DMS53 (cell line): ENCODE results near the gene KRTAP1-3.
"Not testable (repeated sequence)": the region's sequence is repeated elsewhere in the genome, so short reads cannot be mapped to it uniquely, and the experiment has no call there.

ENCODE experiments used
- DNase-seq: peaks from one replicate; lab custom pipeline; 2025; lab: John Stamatoyannopoulos, UW

KRTAP1-3 gene, protein sequence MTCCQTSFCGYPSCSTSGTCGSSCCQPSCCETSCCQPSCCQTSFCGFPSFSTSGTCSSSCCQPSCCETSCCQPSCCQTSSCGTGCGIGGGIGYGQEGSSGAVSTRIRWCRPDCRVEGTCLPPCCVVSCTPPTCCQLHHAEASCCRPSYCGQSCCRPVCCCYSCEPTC

DNA sequence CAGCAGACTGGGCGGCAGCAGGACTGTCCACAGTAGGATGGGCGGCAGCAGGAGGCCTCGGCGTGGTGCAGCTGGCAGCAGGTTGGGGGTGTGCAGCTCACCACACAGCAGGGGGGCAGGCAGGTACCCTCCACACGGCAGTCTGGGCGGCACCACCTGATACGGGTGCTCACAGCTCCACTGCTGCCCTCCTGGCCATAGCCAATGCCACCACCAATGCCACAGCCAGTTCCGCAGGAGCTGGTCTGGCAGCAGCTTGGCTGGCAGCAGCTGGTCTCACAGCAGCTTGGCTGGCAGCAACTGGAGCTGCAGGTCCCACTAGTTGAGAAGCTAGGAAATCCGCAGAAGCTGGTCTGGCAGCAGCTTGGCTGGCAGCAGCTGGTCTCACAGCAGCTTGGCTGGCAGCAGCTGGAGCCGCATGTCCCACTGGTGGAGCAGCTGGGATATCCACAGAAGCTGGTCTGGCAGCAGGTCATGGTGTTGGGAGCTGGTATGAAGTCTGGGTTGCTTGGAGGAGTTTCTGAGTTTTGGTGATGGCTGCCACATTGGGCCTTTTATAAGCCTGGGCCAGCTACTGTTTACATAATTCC, at the start of gene KRTAP1-3:
TSS of gene KRTAP1-3 (minus strand) at position 529 of the 590 bp plus-strand sequence. CDS start at position 476, 53 bp downstream.
- DNase-seq = peak; percentile 28

DNA sequence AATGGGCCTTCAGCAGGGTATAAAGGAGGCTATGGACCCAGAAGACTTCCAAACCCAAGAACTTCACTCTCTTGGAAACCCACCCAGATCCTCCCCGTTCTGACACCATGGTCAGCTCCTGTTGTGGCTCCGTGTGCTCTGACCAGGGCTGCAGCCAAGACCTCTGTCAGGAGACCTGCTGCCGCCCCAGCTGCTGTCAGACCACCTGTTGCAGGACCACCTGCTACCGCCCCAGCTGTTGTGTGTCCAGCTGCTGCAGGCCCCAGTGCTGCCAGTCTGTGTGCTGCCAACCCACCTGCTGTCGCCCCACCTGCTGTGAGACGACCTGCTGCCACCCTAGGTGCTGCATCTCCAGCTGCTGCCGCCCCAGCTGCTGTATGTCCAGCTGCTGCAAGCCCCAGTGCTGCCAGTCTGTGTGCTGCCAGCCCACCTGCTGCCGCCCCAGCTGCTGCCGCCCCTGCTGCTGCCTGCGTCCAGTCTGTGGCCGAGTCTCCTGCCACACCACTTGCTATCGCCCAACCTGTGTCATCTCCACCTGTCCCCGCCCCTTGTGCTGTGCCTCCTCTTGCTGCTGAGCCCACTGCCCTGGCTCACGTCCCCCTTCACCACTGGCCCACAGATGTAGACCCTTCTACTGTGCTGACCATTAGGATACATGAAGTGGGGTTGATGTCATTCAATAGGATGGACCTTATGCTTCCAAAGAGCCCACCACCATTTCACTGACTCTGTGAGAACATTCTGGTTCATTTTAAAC, 49.6 kb upstream of the KRTAP1-3 start, which contains the start of gene KRTAP4-7:
TSS of gene KRTAP4-7 (plus strand) at position 51 of the 757 bp plus-strand sequence. CDS start at position 108, 57 bp downstream.
- not testable (repeated sequence) for DNase-seq

DNA sequence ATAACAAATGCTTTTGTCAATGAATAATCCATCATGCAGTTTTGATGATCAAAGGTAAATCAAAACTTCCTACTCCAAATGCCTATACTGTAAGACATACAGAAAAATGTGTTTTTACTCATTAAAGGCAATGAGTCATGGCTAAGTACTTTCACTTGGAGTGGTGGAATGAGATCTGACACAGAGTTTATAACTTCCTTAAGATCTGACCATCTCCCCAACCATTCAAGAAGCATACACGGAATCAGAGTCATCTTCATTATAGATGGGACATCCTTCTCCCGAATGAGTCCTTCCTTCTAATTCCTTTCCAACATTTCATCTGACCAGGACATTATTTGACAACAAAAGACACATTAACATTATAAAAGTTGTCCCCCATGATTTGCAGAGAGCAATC, 48.8 kb upstream of the KRTAP1-3 start:
- DNase-seq = not testable (repeated sequence)

DNA sequence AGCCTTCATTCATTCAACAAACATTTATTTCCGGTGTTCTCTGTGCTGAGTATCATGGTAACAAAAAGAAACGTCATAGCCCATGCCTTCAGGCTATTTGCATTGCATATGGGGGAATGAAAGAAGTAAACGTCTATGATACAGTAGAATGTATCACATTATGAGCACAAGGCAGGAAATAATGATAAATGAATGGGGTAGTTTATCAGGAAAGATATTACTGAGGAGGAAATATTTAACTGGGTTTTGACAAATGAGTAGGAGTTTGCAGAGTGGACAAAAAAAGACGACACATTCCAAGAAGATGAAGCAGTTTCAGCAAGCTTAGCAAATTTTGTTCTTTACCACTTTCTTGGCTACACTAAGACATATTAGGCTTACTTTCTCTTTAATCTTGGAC, 48.0 kb upstream of the KRTAP1-3 start:
- no peak for DNase-seq

DNA sequence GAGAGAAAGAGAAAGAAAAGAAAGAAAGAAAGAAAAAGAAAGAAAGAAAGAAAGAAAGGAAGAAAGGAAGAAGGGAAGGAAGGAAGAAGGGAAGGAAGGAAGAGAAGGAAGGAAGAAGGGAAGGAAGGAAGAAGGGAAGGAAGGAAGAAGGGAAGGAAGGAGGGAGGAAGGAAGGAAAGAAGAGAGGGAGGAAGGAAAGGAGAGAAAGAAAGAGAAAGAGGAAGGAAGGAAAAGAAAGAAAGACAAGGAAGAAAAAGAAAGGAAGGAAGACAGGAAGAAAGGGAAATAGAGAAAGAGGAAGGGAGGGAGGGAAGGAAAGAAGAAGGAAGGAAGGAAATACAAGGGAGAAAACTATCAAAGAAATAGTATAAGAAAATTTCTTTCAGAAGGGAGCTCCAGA, 42.1 kb upstream of the KRTAP1-3 start:
- no peak for DNase-seq

DNA sequence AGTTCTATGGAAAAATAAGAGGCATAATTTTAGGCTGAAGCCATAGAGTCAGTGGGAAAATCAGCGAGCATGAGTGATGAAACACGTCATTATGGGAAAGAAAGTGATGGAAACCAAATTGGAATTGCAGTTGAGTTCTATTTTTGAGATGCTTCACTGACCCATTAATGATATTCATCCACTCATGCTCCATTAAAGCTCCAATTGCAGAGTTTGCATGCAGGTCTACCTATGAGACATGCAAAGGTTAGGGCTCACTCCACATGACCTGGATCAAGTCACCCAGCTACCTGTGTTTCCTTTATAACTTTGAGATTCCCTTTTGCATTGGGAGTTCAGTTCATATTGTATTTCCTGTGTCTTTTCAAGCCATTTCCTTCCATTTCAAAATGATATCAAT, 39.0 kb upstream of the KRTAP1-3 start:
- DNase-seq = no peak

DNA sequence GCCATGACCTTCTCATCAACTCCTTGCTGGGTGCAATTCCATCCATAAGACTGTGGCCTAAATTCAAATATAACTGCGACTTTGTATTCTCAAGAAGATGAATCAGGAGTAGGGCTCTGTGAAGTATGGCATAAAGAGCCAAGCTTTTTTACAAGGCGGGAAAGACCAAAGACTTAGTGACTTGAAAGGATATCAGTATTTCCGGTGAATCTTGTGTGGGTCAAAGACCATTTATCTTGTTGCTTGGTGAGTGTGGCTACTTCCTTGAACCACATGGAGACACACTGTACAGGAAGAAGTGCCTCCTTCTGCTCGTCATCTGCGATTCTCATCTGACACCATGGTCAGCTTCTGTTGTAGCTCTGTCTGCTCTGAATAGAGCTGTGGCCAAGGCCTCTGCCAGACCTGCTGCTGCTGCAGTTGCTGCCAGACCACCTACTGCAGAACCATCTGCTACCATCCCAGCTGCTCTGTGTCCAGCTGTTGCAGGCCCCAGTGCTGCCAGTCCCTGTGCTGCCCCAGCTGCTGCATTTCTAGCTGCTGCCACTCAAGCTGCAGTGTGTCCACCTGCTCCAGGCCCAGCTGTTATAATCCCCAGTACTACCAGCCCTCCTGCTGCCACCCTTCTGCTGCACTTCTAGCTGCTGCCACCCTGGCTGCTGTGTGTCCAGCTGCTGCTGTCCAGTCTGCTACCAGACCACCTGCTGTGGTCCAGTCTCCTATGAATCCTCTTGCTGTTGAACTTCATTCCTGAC, 37.1 kb upstream of the KRTAP1-3 start:
- DNase-seq = peak; percentile 66

DNA sequence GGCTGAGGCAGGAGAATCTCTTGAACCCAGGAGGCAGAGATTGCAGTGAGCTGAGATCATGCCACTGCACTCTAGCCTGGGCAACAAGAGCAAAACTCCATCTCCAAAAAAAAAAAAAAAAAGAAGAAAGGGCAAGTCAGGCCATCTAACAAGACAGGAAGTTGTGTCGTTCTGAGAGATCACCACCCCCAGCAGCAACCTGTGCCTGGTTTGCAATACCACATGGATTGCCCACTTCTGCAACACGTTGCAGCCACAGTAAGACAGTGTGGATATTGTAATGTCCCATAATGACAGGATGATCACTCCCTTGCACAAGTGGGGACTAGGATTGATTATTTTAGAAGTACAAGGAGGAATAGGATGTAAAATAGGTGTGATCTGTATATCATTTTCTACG, 34.4 kb upstream of the KRTAP1-3 start:
- no peak for DNase-seq

DNA sequence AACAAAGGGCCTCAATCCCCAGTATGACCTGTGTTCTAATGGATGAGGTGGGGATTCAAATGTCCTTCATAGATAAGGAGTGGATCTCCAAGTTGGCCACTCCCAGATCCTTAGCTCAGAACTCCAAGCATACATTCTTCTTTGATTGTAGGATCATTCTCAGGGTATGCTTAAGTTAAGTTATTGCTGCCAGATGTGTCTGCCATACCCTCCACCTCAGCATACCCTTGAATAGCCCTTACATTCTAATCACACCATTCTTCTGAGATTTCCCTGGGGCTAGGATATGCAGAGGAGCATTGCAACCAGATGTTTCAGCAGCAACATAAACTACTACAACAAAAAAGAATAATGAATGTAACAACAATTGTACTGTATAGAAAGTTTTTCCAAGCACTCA, 32.6 kb upstream of the KRTAP1-3 start:
- no peak for DNase-seq

DNA sequence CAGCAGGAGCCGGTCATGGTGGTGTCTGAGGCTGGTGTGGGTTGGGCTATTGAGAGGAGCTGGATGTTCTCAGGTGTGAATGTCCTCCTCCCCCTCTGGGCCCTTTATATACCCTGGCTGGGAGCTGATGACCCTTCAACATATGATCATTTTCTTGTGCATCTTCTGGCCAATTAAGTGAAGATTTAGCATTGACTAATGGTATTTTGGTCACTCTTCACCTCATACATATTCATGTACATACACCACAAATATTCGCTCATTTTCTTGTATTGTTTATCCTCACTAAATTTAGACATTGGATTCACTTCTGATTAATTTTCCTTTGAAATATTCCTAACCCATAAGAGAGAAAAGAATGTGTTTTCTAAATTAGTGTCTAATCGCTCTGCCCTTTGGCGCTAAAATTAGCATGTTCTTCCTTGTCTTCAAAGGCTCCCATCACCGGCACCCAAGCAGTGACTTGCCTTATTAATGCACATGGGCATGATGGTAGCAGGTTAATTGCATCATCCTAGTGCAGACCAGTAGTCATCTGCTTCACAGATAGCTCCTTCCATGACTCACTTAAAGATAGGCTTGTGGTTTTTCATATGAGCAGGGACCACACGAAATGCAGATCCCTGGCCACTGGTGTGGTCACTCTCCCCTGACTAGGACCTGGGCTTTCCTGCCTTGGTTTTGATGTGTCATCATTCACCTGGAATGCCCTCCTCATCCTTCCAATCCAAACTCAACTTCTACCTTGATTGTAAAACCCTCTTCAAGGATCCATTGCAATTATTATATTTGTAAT, 31.4 kb upstream of the KRTAP1-3 start, which contains the start of gene KRTAP2-4:
TSS of gene KRTAP2-4 (minus strand) at position 51 of the 796 bp plus-strand sequence. CDS start at position 17, 34 bp downstream.
- DNase-seq = no peak

DNA sequence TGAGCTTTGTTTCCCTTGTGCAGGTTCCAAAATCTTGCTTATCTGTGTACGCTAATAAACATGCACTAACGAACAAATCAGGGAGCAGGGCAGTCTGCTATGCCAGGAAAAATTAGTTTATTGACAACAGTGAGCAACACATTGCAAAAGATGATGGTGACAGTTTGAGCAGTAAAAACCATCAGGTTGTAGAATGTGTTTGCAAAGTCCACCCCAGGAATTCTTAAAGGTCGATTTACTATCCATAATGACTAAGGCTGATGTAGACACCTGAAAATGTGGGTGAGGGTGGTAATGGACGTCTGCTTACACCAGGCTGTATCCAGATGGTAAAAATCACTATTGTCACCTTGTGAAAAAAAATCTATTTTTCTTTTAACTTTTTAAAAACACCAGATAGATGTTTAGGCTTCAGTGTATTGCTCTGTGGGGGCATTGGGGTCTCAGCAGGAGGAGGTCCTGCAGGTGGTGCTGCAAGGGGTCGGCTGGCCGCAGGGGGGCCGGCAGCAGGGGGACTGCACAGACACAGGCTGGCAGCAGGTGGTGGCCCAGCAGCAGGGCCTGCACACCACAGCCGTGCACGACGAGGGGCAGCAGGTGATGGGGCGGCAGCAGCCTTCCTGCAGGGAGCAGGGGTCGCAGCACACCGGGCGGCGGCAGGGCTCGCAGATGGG, 30.5 kb upstream of the KRTAP1-3 start:
- not testable (repeated sequence) for DNase-seq

DNA sequence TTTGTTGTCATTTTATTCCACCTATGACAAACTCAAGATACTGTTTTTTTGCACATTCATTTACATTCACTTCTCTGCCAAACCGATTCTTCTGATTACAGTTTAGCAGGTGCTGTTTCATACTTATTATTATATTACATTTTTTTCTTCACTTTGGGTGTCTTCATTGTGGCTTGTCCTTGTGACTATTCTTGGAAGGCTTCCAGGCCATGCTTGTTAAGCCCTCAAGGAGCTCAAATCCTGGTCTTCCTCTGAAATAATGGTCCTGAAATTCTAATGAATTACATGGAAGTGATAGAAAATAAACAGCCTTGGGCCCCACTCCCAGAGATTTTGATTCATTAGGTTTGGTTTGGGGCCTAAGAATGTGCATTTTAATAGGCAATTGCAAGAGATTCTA, 29.6 kb upstream of the KRTAP1-3 start:
- DNase-seq = no peak

DNA sequence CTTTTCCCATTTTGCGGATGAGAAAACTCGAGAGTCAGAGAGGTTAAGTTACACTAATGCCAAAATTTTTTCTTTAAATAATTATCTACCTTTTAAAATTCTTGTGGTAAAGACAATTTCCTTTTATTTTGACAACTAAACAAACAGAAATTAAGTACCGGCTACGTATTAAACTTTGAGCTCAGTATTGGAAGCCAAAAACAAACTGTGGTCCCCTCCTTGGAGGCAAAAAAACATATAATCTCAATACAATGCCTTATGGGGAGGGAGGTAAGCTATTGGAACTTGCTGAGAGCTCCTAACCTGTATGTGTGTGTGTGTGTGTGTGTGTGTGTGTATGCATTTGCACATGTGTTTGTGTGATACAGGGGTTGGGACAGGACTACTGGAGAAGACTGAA, 28.8 kb upstream of the KRTAP1-3 start:
- DNase-seq = no peak

DNA sequence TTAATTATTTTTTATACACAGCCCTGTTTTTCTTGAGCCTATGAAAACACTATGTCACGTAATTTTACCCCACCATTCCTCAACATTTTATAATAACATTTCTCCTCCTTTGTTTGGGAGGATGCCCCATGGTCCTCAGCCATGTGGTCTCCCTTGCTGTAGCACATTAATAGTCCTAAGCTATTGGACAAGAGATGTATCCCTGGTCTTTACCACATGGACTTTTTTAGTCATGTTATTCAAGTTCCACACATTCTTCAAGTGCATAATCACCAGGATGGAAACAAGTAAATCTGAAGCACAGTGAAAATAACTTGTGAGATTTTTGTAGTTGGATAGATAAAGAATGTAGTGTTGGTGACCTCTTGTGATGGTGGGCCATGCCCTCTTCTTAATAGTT, 27.3 kb upstream of the KRTAP1-3 start:
- no peak for DNase-seq

DNA sequence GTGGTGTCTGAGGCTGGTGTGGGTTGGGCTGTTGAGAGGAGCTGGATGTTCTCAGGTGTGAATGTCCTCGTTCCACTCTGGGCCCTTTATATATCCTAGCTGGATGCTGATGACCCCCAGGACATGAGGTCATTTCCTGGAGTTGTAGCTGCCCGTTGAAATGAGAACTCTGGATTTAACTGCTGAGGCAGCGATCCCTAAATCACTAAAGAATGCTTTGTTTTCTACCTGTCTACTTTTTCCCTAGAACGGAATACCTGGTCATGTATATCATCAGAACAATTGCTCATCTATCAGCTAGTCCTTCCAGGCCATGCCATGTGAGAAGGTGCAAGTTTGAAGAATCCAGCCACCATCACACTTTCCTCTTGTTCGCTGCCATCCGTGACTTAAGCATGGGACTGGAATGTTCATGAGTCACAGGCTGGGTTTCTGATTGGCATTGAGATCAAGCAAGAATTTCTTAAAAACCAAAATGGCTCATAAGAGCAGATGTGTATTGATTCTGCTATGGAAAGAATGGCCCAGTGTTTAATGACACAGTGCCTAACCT, 25.5 kb upstream of the KRTAP1-3 start, which contains the start of gene KRTAP2-3:
TSS of gene KRTAP2-3 (minus strand) at position 63 of the 553 bp plus-strand sequence. CDS start 64 bp downstream, outside the sequence.
- DNase-seq = no peak

DNA sequence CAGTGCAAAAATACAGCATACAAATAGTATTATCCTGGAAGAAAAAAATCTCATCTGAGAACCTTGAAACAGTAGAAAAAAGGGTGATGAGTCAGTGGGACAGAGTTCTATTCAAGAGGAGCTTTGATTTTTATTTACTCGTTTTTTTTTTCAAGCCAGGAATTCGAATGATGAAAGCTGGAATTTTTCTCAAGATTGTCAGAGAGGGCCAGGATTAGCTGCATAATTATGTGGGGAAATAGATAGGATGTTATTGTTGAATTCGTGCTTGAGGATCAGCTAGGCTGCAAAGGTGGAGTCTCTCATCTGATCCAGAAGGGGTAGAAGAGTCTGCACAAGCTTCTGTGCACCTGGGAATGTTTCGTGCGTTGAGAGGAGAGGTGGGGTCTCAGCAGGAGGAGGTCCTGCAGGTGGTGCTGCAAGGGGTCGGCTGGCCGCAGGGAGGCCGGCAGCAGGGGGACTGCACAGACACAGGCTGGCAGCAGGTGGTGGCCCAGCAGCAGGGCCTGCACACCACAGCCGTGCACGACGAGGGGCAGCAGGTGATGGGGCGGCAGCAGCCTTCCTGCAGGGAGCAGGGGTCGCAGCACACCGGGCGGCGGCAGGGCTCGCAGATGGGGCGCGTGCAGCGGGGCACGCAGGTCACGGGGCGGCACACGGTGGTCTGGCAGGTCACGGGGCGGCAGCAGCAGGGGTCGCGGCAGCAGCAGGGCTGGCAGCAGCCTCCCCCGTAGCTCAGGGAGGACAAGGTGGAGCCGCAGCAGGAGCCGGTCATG, 24.8 kb upstream of the KRTAP1-3 start:
- DNase-seq = peak; percentile 23

DNA sequence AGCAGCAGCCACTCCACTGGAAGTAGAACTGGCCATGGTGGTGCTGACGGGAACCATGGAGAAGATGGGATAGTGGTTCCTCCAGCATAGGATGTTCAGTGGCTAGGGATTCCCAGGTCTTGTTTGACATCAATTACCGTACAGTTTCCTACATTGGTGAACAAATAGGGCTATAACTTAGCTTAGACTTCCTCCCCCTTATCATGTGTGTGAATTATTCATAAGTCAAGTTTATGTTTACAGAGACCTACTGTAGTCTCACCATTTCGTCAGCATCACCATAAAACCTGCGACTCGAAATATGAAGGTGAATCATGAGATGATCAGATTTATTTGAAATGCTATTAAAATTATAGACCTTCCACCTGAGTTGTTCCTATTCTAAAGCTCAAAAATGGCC, 24.1 kb upstream of the KRTAP1-3 start:
- DNase-seq = no peak

DNA sequence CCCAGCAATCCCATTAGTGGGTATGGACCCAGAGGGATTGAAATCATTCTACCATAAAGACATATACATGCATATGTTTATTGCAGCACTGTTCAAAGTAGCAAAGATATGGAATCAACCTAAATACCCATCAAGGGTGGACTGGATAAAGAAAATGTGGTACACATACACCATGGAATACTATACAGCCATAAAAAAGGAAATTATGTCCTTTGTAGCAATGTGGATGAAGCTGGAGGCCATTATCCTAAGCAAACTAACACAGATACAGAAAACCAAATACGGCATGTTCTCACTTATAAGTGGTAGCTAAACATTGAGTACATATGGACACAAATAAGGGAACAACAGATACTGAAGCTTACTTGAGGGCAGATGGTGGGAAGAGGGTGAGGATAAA, 22.9 kb upstream of the KRTAP1-3 start:
- no peak for DNase-seq

DNA sequence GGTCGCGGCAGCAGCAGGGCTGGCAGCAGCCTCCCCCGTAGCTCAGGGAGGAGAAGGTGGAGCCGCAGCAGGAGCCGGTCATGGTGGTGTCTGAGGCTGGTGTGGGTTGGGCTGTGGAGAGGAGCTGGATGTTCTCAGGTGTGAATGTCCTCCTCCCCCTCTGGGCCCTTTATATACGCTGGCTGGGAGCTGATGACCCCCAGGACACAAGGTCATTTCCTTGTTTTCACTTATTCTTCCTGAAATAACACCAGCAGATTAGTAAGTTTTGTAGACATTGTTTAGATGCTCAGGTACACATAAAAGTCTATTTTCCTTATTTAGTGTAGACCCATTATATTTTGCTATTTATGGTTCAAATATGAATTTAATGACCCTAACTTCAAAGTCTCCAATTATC, 20.5 kb upstream of the KRTAP1-3 start, which contains the start of gene KRTAP2-2:
TSS of gene KRTAP2-2 (minus strand) at position 101 of the 400 bp plus-strand sequence. CDS start at position 82, 19 bp downstream.
- not testable (repeated sequence) for DNase-seq
